ENCODE data around the gene NAA40.
A peak's percentile ranks its signal among the peaks of the same experiment; 100 is the strongest.

The NAA40 gene

GRCh38 chr11:63938479-63939396, at the start of gene NAA40:
Gene NAA40 (plus strand): TSS chr11:63939002. CDS start chr11:63939097, 95 bp downstream.
- DNase-seq = peak; percentile 93

- DNase-seq = no peak
Observed at GRCh38 chr11:63889344-63889743, 49.5 kb upstream of the NAA40 start.

- no peak for DNase-seq
Observed at GRCh38 chr11:63890368-63890767, 48.4 kb upstream of the NAA40 start.

GRCh38 chr11:63892228-63892627, 46.6 kb upstream of the NAA40 start:
- DNase-seq = no peak

GRCh38 chr11:63893355-63893754, 45.4 kb upstream of the NAA40 start:
- DNase-seq = no peak

GRCh38 chr11:63896071-63896470, 42.7 kb upstream of the NAA40 start:
- DNase-seq = no peak

- no peak for DNase-seq
Observed at GRCh38 chr11:63897459-63898146, 41.2 kb upstream of the NAA40 start.

GRCh38 chr11:63901660-63902059, 37.1 kb upstream of the NAA40 start:
- DNase-seq = no peak

- DNase-seq = no peak
Observed at GRCh38 chr11:63903884-63904283, 34.9 kb upstream of the NAA40 start.

- DNase-seq = no peak
Observed at GRCh38 chr11:63904743-63905142, 34.1 kb upstream of the NAA40 start.

GRCh38 chr11:63905179-63905578, 33.6 kb upstream of the NAA40 start:
- no peak for DNase-seq

- no peak for DNase-seq
Observed at GRCh38 chr11:63906087-63906486, 32.7 kb upstream of the NAA40 start.

- DNase-seq = peak; percentile 58
Observed at GRCh38 chr11:63906585-63906984, 32.2 kb upstream of the NAA40 start.

GRCh38 chr11:63907063-63907462, 31.7 kb upstream of the NAA40 start:
- DNase-seq = no peak

- DNase-seq = no peak
Observed at GRCh38 chr11:63907808-63908530, 30.8 kb upstream of the NAA40 start.

GRCh38 chr11:63908631-63909401, 30.0 kb upstream of the NAA40 start:
- no peak for DNase-seq

GRCh38 chr11:63909591-63910506, 29.0 kb upstream of the NAA40 start:
- DNase-seq = no peak

- DNase-seq = no peak
Observed at GRCh38 chr11:63910675-63911074, 28.1 kb upstream of the NAA40 start.

GRCh38 chr11:63911440-63911839, 27.4 kb upstream of the NAA40 start:
- DNase-seq = no peak

GRCh38 chr11:63911876-63912275, 26.9 kb upstream of the NAA40 start:
- DNase-seq = no peak

GRCh38 chr11:63912678-63913077, 26.1 kb upstream of the NAA40 start:
- DNase-seq = no peak
